Activated CD4-positive, alpha-beta T cell treated with anti-CD3 and anti-CD28 coated beads for 24 hours (primary cell): ENCODE results near the gene CD19.

Experiments
- DNase-seq, 2 donors: peaks; one replicate each; pipeline ENCODE4 v3.0.0-alpha.2; 2020; ENCODE audit warnings: low read depth in 2 of 2

The CD19 gene

GRCh38 chr16:28980929-28981328 lies 49.2 kb downstream of the CD19 start:
- DNase-seq: no peak

- DNase-seq: peak in 1 of 2 donors; percentile 63
Observed at GRCh38 chr16:28981517-28981916, 49.7 kb downstream of the CD19 start.

DNA sequence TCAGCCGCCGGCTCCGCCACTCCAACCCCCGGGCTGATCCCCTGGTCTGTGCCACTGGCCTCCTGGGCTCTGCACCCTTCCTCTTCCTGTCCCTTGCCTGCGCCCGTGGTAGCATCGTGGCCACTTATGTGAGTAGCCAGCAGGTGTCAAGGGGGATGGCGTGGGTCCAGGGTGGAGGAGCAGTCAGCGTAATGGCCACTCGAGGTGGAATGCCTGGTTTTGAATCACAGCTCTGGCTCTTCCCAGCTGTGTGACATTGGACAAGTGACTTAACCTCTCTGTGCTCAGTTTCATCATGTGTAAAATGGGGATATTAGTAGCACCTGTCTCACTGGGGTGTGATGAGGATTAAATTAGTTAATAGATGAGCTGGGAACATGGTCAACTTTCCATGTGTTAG lies 50.6 kb downstream of the CD19 start:
- DNase-seq: no peak

DNA sequence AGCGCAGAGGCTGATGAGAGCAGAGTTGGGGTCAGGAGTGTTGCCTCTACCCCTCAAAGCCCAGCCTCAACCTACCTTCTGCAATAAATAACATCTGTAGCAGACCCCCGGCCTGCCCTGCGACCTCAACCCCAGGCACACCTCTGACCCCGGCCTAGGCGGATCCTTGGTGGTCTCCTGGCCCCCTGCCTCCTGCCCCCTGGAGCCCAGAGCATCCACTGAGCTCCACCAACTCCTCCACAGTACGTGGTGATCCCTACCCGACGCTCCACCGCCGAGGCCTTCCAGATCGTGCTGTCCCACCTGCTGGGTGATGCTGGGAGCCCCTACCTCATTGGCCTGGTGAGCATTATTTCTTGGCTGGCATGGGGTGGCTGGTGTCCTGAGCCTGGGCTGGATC lies 51.2 kb downstream of the CD19 start:
- DNase-seq: no peak

DNA sequence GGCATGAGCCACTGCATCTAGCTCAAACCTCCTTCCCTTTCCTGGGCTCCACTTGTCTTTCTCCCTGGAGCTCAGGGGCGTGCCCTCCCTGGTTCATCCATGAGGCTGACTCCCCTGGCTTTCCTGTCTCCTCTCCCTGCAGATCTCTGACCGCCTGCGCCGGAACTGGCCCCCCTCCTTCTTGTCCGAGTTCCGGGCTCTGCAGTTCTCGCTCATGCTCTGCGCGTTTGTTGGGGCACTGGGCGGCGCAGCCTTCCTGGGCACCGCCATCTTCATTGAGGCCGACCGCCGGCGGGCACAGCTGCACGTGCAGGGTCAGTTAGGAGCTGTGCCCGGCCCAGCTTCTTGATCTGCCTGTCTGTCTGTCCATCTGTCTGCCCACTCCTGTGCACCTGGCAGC lies 51.9 kb downstream of the CD19 start:
- no peak for DNase-seq

DNA sequence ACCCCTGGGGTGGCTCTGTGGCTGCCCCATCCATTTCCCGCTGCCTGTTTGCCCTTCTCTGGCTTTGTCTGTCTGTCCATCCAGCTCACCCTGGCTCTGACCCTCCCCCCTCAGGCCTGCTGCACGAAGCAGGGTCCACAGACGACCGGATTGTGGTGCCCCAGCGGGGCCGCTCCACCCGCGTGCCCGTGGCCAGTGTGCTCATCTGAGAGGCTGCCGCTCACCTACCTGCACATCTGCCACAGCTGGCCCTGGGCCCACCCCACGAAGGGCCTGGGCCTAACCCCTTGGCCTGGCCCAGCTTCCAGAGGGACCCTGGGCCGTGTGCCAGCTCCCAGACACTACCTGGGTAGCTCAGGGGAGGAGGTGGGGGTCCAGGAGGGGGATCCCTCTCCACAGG lies 52.3 kb downstream of the CD19 start:
- DNase-seq: no peak

- peak; percentile 64 for DNase-seq
Observed at GRCh38 chr16:28984619-28985135, 52.9 kb downstream of the CD19 start, which contains the start of gene LAT. LAT (plus strand) TSS chr16:28985052; CDS start chr16:28985418, 366 bp downstream.

DNA sequence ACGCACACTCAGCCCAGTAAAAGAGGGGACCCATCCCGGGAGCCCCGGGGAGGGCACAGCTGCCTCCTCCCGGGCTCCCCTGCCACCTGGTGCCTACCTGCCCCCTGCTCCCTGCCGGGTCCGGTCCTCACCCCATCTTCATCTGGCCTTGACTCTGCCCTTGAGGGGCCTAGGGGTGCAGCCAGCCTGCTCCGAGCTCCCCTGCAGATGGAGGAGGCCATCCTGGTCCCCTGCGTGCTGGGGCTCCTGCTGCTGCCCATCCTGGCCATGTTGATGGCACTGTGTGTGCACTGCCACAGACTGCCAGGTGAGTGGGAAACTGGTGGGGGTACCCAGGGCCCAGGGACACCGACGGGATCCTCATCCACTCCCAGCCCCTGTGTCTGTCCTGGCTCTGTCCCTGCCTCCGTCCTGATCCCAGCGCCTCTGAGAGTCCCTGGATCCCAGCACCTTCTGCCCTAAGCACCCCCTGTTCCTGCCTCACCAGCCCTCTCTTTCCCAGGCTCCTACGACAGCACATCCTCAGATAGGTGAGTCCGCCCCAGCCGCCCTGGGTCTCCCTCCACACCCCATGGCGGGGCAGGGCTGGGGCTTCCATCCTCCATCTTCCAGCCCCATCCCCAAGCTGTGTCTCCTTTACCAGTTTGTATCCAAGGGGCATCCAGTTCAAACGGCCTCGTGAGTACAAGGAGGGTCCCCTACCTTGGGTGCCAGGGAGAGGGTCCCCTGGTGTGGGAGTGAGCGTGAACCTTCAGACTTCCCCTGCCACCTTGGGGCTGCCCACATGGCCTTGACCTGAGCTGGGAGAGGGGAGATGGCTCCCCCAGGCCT lies 53.7 kb downstream of the CD19 start:
- no peak for DNase-seq

GRCh38 chr16:28986046-28986445 lies 54.3 kb downstream of the CD19 start:
- DNase-seq: no peak

GRCh38 chr16:28986492-28986891 lies 54.7 kb downstream of the CD19 start:
- no peak for DNase-seq

GRCh38 chr16:28987170-28987853 lies 55.5 kb downstream of the CD19 start:
- no peak for DNase-seq
